Esophagus (tissue), 2 donors: ENCODE data around the gene DTX1. TPM values are rescaled to one million over a fixed set of nuclear protein-coding genes. Genes with fewer than 3 reads are reported as not detected.
"Not testable (repeated sequence)": the region's sequence is repeated elsewhere in the genome, so short reads cannot be mapped to it uniquely, and the experiment has no call there.

Experiments used
- H3K27ac ChIP-seq, 2 donors: one replicate each; pipeline ENCODE4 v1.5.1; 2013; ENCODE audit warnings: low read depth in 2 of 2, mild to moderate bottlenecking in 2 of 2, inconsistent platforms in 1 of 2, low read length in 1 of 2, moderate library complexity in 1 of 2
- H3K27me3 ChIP-seq, 2 donors: one replicate each; pipeline ENCODE4 v1.6.1; 2013; ENCODE audit warnings: low read length in 2 of 2, control low read depth in 1 of 2, mild to moderate bottlenecking in 1 of 2; ENCODE audit not compliant: insufficient read depth in 2 of 2, control insufficient read depth in 1 of 2
- H3K36me3 ChIP-seq, 2 donors: one replicate each; pipeline ENCODE4 v1.6.1; 2013; ENCODE audit warnings: low read length in 1 of 2; ENCODE audit not compliant: control insufficient read depth in 2 of 2, insufficient read depth in 2 of 2
- H3K4me1 ChIP-seq, 2 donors: one replicate each; pipeline ENCODE4 v1.6.1; 2013; ENCODE audit warnings: low read length in 1 of 2; ENCODE audit not compliant: control insufficient read depth in 2 of 2, insufficient read depth in 2 of 2
- H3K4me3 ChIP-seq, 2 donors: one replicate each; pipeline ENCODE4 v1.5.1; 2013; ENCODE audit warnings: low read length in 2 of 2, mild to moderate bottlenecking in 2 of 2, low read depth in 1 of 2, moderate library complexity in 1 of 2
- H3K9me3 ChIP-seq, 2 donors: one replicate each; pipeline ENCODE4 v1.6.1; 2013; ENCODE audit warnings: mild to moderate bottlenecking in 2 of 2, low read depth in 1 of 2, low read length in 1 of 2, moderate library complexity in 1 of 2; ENCODE audit not compliant: control insufficient read depth in 2 of 2, insufficient read depth in 1 of 2
- WGBS, 2 donors: extraction: QIAGEN DNeasy Blood & Tissue Kit; methylation state at CpG; one replicate each; pipeline ENCODE4 v1.1.7; 2013; 5-methylcytosine and 5-hydroxymethylcytosine counted together
- polyA plus RNA-seq, 2 donors: library from polyadenylated mRNA; stranded (reverse); fragments of 200-250 nt; gene quantifications; one replicate each; pipeline ENCODE4 v1.2.3, GENCODE V29; 2013
- donor health status: healthy with polysubstance abuse.
- donor health status: Bipolar disorder and iron deficiency.

The DTX1 gene
- polyA plus RNA-seq, 2 donors, result 0.49 to 0.59 TPM

DNA sequence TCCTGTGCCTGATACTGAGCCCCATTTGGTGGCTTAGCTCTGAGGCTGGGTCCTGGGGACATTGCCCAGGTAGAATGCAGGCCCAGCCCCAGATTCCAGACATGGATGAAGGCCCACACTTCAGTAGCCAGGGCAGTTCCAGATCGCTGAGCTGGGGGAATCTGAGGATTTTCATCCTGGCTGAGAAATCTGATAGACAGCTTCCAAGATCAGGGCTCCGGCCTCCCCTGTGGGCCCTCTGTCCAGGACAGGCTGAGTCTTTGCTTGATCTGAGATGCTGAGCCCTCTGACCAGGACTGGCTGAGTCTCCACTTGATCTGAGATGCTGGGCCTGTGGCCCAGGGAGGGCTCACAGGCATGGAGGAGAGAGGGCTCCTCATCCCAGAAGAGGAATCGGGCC, 82.3 kb downstream of the DTX1 start:
- no peak overlapping the region for H3K4me3 ChIP-seq
- peaks cover 0 to 7% of the 10 kb centered on the region in 2 donors for H3K4me1 ChIP-seq
- H3K9me3 ChIP-seq, result no peaks in the 10 kb centered on the region
- H3K36me3 ChIP-seq, result no peaks in the 10 kb centered on the region
- 78 to 80% methylated on average over 3 of the region's 3 CpGs for WGBS, 2 donors
- no peaks in the 10 kb centered on the region for H3K27me3 ChIP-seq
- H3K27ac ChIP-seq, result peak overlapping the region in 1 of 2 donors; percentile 25

DNA sequence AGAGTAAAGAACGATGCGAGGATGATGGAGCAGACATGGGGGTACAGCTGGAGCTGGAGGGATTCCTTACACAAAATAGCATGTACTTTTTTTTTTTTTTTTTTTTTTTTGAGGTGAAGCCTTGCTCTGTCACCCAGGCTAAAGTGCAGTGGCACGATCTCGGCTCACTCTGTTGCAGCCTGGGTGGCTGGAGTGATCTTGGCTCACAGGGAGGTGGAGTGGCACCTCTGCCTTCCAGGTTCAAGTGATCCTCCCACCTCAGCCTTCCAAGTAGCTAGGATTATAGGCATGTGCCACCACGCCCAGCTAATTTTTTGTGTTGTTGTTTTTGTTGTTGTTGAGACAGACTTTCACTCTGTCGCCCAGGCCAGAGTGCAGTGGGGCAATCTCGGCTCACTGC, 84.2 kb downstream of the DTX1 start:
- Histone ChIP-seq H3K36me3 (no peaks in the 10 kb centered on the region), H3K4me3 (no peak overlapping the region), H3K27me3 (no peaks in the 10 kb centered on the region), H3K9me3 (no peaks in the 10 kb centered on the region), H3K4me1 (peaks cover 0 to 7% of the 10 kb centered on the region in 2 donors), H3K27ac (no peak overlapping the region)
- 71 to 82% methylated on average over 7 of the region's 7 CpGs for WGBS, 2 donors

DNA sequence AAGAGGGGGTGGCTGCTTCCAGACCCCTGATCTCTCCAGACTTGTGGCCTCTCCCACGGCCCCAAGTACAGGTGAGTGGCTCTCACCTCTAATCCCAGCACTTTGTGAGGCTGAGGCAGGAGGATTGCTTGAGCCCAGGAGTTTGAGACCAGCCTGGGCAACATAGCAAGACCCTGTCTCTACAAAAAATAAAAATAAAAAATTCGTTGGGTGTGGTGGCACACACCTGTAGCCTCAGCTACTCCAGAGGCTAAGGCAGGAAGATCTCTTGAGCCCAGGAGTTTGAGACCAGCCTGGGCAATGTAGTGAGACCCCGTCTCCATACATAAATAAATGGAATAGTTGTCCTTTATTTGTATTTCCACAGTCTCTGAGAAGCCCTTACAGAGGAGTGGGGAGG, 85.2 kb downstream of the DTX1 start:
- H3K36me3 ChIP-seq, H3K9me3 ChIP-seq, H3K27me3 ChIP-seq, H3K4me1 ChIP-seq, H3K4me3 ChIP-seq: not testable (repeated sequence)
- 74 to 83% methylated on average over 3 of the region's 3 CpGs for WGBS, 2 donors
- peak overlapping the region in 1 of 2 donors; percentile 20 for H3K27ac ChIP-seq

- Histone ChIP-seq H3K36me3 (no peaks in the 10 kb centered on the region), H3K9me3 (no peaks in the 10 kb centered on the region), H3K4me1 (peaks cover 0 to 7% of the 10 kb centered on the region in 2 donors), H3K4me3 (no peak overlapping the region), H3K27me3 (no peaks in the 10 kb centered on the region), H3K27ac (peak overlapping the region in 1 of 2 donors; percentile 20)
- WGBS, 2 donors, result 46 to 59% methylated on average over 17 of the region's 17 CpGs
Measured at GRCh38 chr12:113142173-113142885, 85.8 kb downstream of the DTX1 start.

GRCh38 chr12:113142886-113143332, 86.4 kb downstream of the DTX1 start:
- WGBS, 2 donors, result 77 to 83% methylated on average over 5 of the region's 5 CpGs
- H3K27me3 ChIP-seq, result no peaks in the 10 kb centered on the region
- H3K27ac ChIP-seq, result peak overlapping the region in 1 of 2 donors; percentile 36
- peaks cover 0 to 6% of the 10 kb centered on the region in 2 donors for H3K4me1 ChIP-seq
- no peaks in the 10 kb centered on the region for H3K36me3 ChIP-seq
- no peaks in the 10 kb centered on the region for H3K9me3 ChIP-seq
- no peak overlapping the region for H3K4me3 ChIP-seq

GRCh38 chr12:113143959-113144358, 87.4 kb downstream of the DTX1 start:
- Histone ChIP-seq H3K36me3 (no peaks in the 10 kb centered on the region), H3K4me1 (peaks cover 0 to 3% of the 10 kb centered on the region in 2 donors), H3K27ac (no peak overlapping the region), H3K4me3 (no peak overlapping the region), H3K27me3 (no peaks in the 10 kb centered on the region), H3K9me3 (no peaks in the 10 kb centered on the region)
- 93% methylated on average over 8 of the region's 8 CpGs for WGBS, 2 donors

DNA sequence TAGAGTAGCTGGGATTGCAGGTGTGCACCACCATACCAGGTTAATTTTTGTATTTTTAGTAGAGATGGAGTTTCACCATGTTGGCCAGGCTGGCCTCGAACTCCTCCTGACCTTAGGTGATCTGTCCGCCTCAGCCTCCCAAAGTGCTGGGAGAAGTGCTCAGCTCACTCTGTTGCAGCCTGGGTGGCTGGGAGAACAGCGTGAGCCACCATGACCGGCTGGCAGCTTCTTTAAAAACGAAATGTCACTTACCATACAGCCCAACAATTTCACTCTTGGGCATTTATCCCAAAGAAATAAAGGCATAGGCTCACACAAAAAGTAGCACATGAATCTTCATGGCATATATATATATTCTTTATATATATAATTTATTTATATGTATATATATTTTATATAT, 88.3 kb downstream of the DTX1 start:
- Histone ChIP-seq H3K4me3 (no peak overlapping the region), H3K9me3 (no peaks in the 10 kb centered on the region), H3K36me3 (no peaks in the 10 kb centered on the region), H3K27me3 (no peaks in the 10 kb centered on the region), H3K27ac (no peak overlapping the region), H3K4me1 (peaks cover 4 to 8% of the 10 kb centered on the region in 2 donors)
- 72 to 84% methylated on average over 5 of the region's 5 CpGs for WGBS, 2 donors

GRCh38 chr12:113145720-113146551, 89.4 kb downstream of the DTX1 start:
- no peaks in the 10 kb centered on the region for H3K27me3 ChIP-seq
- WGBS, 2 donors, result 76 to 79% methylated on average over 12 of the region's 12 CpGs
- no peaks in the 10 kb centered on the region for H3K36me3 ChIP-seq
- H3K9me3 ChIP-seq, result no peaks in the 10 kb centered on the region
- no peak overlapping the region for H3K27ac ChIP-seq
- no peak overlapping the region for H3K4me3 ChIP-seq
- peaks cover 5 to 8% of the 10 kb centered on the region in 2 donors for H3K4me1 ChIP-seq

- 72 to 79% methylated on average over 2 of the region's 2 CpGs for WGBS, 2 donors
- Histone ChIP-seq H3K4me1 (peaks cover 5 to 8% of the 10 kb centered on the region in 2 donors), H3K27ac (no peak overlapping the region), H3K27me3 (no peaks in the 10 kb centered on the region), H3K36me3 (no peaks in the 10 kb centered on the region), H3K4me3 (no peak overlapping the region), H3K9me3 (no peaks in the 10 kb centered on the region)
Measured at GRCh38 chr12:113146999-113147398, 90.5 kb downstream of the DTX1 start.
